ENCODE data around the gene CNNM4.

The CNNM4 gene

DNA sequence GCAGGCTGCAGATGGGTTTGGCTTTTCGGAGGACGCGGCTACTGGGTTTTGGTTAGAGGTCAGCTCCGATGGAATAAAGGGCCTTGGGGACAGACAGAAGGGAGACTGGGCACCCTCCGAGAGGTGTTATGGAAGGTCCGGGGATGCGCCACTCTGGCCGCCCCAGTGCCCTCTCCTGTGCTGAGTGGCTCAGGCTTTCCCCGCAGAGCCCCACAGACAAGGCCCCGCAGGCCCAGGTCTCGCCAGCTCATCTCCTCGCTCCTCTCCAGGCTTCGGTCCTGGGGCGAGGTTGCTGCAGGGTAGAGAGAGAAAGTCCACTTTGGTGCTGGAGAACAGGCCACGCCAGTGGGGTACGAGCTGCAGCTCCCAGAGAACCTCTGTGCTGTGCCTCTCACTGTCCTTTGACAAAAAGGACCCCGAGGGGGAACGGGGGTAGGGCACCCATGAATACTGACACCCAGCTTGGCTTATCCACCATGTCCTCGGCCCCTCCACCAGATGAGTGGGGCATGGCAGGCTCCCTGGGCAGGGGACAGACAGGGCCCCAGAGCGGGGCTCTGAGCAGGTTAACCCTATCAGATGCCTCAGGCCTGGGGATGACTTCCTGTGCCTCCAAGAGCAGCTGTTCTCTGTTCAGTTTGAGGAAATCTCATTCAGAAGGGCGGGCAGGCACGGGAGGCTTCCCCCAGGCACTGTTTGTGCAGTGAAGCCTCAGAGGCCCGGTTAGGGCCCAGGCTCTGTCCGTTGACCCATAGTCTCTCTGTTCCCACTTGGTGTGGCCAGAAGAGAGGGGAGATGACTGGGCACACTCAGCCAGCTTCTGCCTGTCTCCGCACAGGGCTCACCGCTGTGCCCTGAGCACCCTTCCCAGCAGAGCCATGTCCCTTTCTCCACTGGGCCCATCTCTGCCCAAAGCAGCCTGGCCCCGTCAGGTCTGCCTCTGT, 39.6 kb downstream of the CNNM4 start:
- no peak overlapping the region for H3K9ac ChIP-seq (ENCODE audit: low read length)
- H4K20me1 ChIP-seq (ENCODE audit: low read depth, low read length), result no peaks in the 10 kb centered on the region
- H3K79me2 ChIP-seq (ENCODE audit: insufficient read depth, low read length), result no peaks in the 10 kb centered on the region
- peak overlapping the region; percentile 82 for H2AFZ ChIP-seq (ENCODE audit: low read depth, low read length, severe bottlenecking)
- no peak overlapping the region for H3K4me2 ChIP-seq (ENCODE audit: low read depth, low read length, poor library complexity, severe bottlenecking)
- H3F3A ChIP-seq (ENCODE audit: insufficient read depth), result no peaks in the 10 kb centered on the region; the same call in 1 of the 2 replicates
- H3K27me3 ChIP-seq (ENCODE audit: low read length), result no peaks in the 10 kb centered on the region
- H3K9me3 ChIP-seq (ENCODE audit: insufficient read depth, low read length), result no peaks in the 10 kb centered on the region
- H3K36me3 ChIP-seq (ENCODE audit: low read length), result no peaks in the 10 kb centered on the region
- no peak overlapping the region for H3K4me3 ChIP-seq (ENCODE audit: insufficient read depth, low read length, poor library complexity, severe bottlenecking)
- no peaks in the 10 kb centered on the region for H3K9me2 ChIP-seq (replicated peaks; ENCODE audit: insufficient read depth, low read length)
- H3K27ac ChIP-seq (ENCODE audit: low read depth, low read length), result no peak overlapping the region
- no peak for TF ChIP-seq EZH2phosphoT487 (conservative IDR thresholded peaks at IDR 0.05; ENCODE audit: low read length)

DNA sequence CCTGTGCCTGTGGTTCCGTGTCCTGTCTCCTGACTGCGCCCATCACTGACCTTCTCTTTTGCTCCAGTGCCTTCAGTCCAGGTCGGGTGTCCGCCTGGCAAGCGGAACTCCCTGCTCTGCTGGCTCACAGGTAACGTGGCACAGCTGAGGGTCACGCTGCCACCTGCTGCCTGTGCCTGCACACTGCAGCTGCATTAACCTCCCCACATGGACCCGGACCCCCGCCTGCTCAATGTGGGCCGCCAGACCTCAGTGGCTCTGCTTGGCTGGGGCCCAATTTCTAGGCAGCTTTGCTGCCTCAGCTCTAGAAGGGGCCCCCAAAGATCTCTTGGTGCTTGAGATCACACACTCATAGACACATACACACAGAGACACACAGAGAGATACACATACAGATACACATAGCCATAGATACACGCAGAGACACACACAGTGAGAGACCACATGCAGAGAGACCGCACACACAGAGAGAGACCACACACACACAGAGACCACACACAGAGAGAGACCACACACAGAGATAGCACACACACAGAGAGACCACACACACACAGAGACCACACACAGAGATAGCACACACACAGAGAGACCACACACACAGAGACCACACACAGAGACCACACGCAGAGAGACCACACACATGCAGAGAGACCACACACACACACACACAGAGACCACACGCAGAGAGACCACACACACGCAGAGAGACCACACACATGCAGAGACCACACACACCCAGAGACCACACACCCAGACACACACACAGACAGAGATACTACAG, 40.5 kb downstream of the CNNM4 start:
- no peak overlapping the region for H3K27ac ChIP-seq (ENCODE audit: low read depth, low read length)
- TF ChIP-seq, protein P1, sequence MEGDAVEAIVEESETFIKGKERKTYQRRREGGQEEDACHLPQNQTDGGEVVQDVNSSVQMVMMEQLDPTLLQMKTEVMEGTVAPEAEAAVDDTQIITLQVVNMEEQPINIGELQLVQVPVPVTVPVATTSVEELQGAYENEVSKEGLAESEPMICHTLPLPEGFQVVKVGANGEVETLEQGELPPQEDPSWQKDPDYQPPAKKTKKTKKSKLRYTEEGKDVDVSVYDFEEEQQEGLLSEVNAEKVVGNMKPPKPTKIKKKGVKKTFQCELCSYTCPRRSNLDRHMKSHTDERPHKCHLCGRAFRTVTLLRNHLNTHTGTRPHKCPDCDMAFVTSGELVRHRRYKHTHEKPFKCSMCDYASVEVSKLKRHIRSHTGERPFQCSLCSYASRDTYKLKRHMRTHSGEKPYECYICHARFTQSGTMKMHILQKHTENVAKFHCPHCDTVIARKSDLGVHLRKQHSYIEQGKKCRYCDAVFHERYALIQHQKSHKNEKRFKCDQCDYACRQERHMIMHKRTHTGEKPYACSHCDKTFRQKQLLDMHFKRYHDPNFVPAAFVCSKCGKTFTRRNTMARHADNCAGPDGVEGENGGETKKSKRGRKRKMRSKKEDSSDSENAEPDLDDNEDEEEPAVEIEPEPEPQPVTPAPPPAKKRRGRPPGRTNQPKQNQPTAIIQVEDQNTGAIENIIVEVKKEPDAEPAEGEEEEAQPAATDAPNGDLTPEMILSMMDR (IDR thresholded peaks at IDR 0.05; ENCODE audit: insufficient read depth, low read length, poor library complexity, severe bottlenecking), result peak; percentile 89
- no peak for TF ChIP-seq EZH2phosphoT487 (conservative IDR thresholded peaks at IDR 0.05; ENCODE audit: low read length)
- no peak overlapping the region for H3K4me2 ChIP-seq (ENCODE audit: low read depth, low read length, poor library complexity, severe bottlenecking)
- no peak overlapping the region for H3K9ac ChIP-seq (ENCODE audit: low read length)
- no peaks in the 10 kb centered on the region for H4K20me1 ChIP-seq (ENCODE audit: low read depth, low read length)
- H2AFZ ChIP-seq (ENCODE audit: low read depth, low read length, severe bottlenecking), result peak overlapping the region; percentile 82
- H3K9me2 ChIP-seq (replicated peaks; ENCODE audit: insufficient read depth, low read length), result no peaks in the 10 kb centered on the region
- H3K79me2 ChIP-seq (ENCODE audit: insufficient read depth, low read length), result no peaks in the 10 kb centered on the region
- H3F3A ChIP-seq (ENCODE audit: insufficient read depth), result no peaks in the 10 kb centered on the region; the same call in 1 of the 2 replicates
- H3K27me3 ChIP-seq (ENCODE audit: low read length), result no peaks in the 10 kb centered on the region
- H3K9me3 ChIP-seq (ENCODE audit: insufficient read depth, low read length), result no peaks in the 10 kb centered on the region
- no peak overlapping the region for H3K4me3 ChIP-seq (ENCODE audit: insufficient read depth, low read length, poor library complexity, severe bottlenecking)
- no peaks in the 10 kb centered on the region for H3K36me3 ChIP-seq (ENCODE audit: low read length)

DNA sequence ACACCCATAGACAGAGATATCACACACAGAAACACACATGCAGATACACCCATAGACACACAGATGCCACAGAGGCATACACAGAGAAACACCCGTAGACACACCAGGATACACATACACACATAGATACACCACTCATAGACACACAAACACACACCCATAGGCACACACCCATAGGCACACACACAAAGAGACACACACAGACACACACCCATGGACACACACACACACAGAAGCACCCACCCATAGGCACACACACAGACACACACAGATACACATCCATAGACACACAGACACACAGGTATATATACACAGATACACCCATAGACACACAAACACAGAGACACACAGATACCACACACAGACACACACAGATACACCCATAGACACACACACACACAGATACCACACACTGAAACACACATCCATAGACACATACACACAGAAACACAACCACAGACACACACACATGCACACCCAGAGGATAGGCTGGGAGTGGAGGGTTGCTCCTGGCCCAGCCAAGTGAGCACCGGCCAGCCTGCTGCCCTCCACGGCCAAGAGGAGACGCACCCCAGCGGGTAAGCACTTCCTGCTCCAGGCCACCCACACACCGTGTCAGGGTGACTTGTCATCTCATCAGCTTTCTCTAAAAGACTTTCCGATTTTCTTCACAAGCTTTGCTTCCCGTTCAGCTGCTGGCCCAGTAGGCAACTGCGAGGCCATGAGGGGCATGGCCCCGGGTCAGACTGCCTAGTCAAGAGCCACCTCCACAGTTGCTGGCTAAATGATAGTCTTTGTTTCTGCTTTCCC, 41.3 kb downstream of the CNNM4 start:
- H3F3A ChIP-seq (ENCODE audit: insufficient read depth), result peaks cover 5% of the 10 kb centered on the region; the same call in 1 of the 2 replicates
- no peaks in the 10 kb centered on the region for H4K20me1 ChIP-seq (ENCODE audit: low read depth, low read length)
- H3K4me2 ChIP-seq (ENCODE audit: low read depth, low read length, poor library complexity, severe bottlenecking), result no peak overlapping the region
- no peak overlapping the region for H3K27ac ChIP-seq (ENCODE audit: low read depth, low read length)
- TF ChIP-seq EZH2phosphoT487 (conservative IDR thresholded peaks at IDR 0.05; ENCODE audit: low read length), result no peak
- TF ChIP-seq, protein P1 (IDR thresholded peaks at IDR 0.05; ENCODE audit: insufficient read depth, low read length, poor library complexity, severe bottlenecking), result no peak
- no peaks in the 10 kb centered on the region for H3K36me3 ChIP-seq (ENCODE audit: low read length)
- no peaks in the 10 kb centered on the region for H3K27me3 ChIP-seq (ENCODE audit: low read length)
- no peaks in the 10 kb centered on the region for H3K9me2 ChIP-seq (replicated peaks; ENCODE audit: insufficient read depth, low read length)
- no peak overlapping the region for H3K9ac ChIP-seq (ENCODE audit: low read length)
- H2AFZ ChIP-seq (ENCODE audit: low read depth, low read length, severe bottlenecking), result no peak overlapping the region
- no peak overlapping the region for H3K4me3 ChIP-seq (ENCODE audit: insufficient read depth, low read length, poor library complexity, severe bottlenecking)
- no peaks in the 10 kb centered on the region for H3K9me3 ChIP-seq (ENCODE audit: insufficient read depth, low read length)
- H3K79me2 ChIP-seq (ENCODE audit: insufficient read depth, low read length), result no peaks in the 10 kb centered on the region

Data from SU-DHL-6 (cell line).